ENCODE results near the gene PROS1. TPM values are rescaled to one million over a fixed set of nuclear protein-coding genes. Genes with fewer than 3 reads are reported as not detected.

The PROS1 gene
- total and polyA plus RNA-seq, 10 of the 15 experiments (the other 5 are each of a cell fraction or from before 2014, with no cell fraction given) = 0.10 TPM; not detected in 9

GRCh38 chr3:93907132-93907531 lies 66.6 kb downstream of the PROS1 start (continued):
- no peak for TF ChIP-seq MYC (IDR thresholded peaks at IDR 0.05; ENCODE audit: insufficient read depth, insufficient read length, insufficient replicate concordance, low read length, severe bottlenecking)

DNA sequence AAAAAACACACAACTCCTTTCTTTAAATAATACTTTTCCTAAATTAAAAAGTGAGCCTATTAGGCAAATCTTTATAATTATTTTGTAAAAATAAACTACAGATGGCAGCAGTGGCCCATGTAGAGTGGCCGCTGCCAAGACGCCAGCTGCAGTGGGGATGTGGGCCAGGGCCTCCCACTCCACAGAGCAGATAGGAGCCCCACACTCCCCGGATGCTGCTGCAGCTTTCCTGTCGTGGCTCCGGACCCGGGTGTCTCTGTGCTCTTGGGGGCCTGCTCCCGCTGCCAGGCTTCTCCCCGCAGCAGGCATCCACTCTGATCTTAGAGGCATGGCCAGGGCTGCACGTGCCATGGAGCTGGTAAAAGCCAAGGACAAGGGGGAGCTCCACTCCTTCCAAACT lies 67.5 kb downstream of the PROS1 start:
- no peak overlapping the region for H3K4me2 ChIP-seq (ENCODE audit: control insufficient read depth, insufficient read depth)
- ChIA-PET CTCF (interaction anchor here (0.9 kb wide), 1 partner anchor 163 kb away, joined by 3 read pairs; no protein-coding TSS in a partner anchor), RAD21 (ENCODE audit: unreplicated experiment) (no interaction called here), SMC1A (ENCODE audit: uncharacterized antibody, unreplicated experiment) (no interaction called here), POLR2A (no interaction called here)
- TF ChIP-seq STAT3 (IDR thresholded peaks at IDR 0.05; ENCODE audit: low read depth, low read length) (no peak), CUX1 (IDR thresholded peaks at IDR 0.05; ENCODE audit: insufficient replicate concordance, low read depth, low read length) (no peak), DPF2 (IDR thresholded peaks at IDR 0.05) (no peak), IKZF2 (IDR thresholded peaks at IDR 0.05) (no peak), MEF2A (IDR thresholded peaks at IDR 0.05; ENCODE audit: insufficient read depth, low read depth, low read length) (no peak), MXI1 (IDR thresholded peaks at IDR 0.05; ENCODE audit: low read depth, low read length) (no peak), GABPA (IDR thresholded peaks at IDR 0.05; ENCODE audit: low read depth) (no peak), SMAD1 (IDR thresholded peaks at IDR 0.05; ENCODE audit: low read depth, partially characterized antibody) (no peak), EED (IDR thresholded peaks at IDR 0.05; ENCODE audit: low read depth) (no peak), CREM (IDR thresholded peaks at IDR 0.05; ENCODE audit: low read depth) (no peak)
- no peaks in the 10 kb centered on the region for H3K36me3 ChIP-seq (ENCODE audit: control insufficient read depth in 2 of 2, insufficient read depth in 2 of 2, low read length in 1 of 2)
- ATAC-seq (no peak), FAIRE-seq (no peak), DNase-seq (ENCODE audit: low read depth, low spot score) (no peak)
- H3K9me3 ChIP-seq (replicated peaks; ENCODE audit: control insufficient read depth, insufficient read depth, low read length) = no peaks in the 10 kb centered on the region; the same call in 2 of the 3 replicates
- no peak overlapping the region for H3K27ac ChIP-seq (ENCODE audit: control insufficient read depth, insufficient read depth)
- H2AFZ ChIP-seq (ENCODE audit: control insufficient read depth, low read depth, low read length) = no peak overlapping the region
- no peaks in the 10 kb centered on the region for H3K4me1 ChIP-seq (ENCODE audit: control insufficient read depth, insufficient read depth, low read length)
- intact Hi-C loops (cut with micrococcal nuclease; ENCODE audit: unreplicated experiment) = no loop called here
- H3K9ac ChIP-seq (ENCODE audit: control insufficient read depth, insufficient read depth, low read length) = no peak overlapping the region
- no peak overlapping the region for H3K4me3 ChIP-seq
- WGBS (ENCODE audit: insufficient coverage, insufficient replicate concordance, low lambda C conversion rate, missing lambda C conversion rate) = 47% methylated on average over 9 of the region's 9 CpGs
- no peaks in the 10 kb centered on the region for H3K79me2 ChIP-seq (ENCODE audit: control insufficient read depth, insufficient read depth, low read length)
- no TSS peak for BruUV-seq (replicated peaks)
- in situ Hi-C loops (cut with MboI) = no loop called here
- no peaks in the 10 kb centered on the region for H4K20me1 ChIP-seq (ENCODE audit: control insufficient read depth, insufficient read depth)
- H3K27me3 ChIP-seq (replicated peaks in 1 of 2; ENCODE audit: control insufficient read depth in 2 of 2, insufficient read depth in 2 of 2, low read length in 1 of 2) = no peaks in the 10 kb centered on the region

All from GM12878 (cell line).